Body of pancreas (tissue), 4 donors: ENCODE results near the gene ACOT6. TPM values are rescaled to one million over a fixed set of nuclear protein-coding genes. Genes with fewer than 3 reads are reported as not detected.
"Not testable (repeated sequence)": the region's sequence is repeated elsewhere in the genome, so short reads cannot be mapped to it uniquely, and the experiment has no call there.

Source experiments
- ATAC-seq: fragments of 150-250 bp; one replicate; pipeline ENCODE4 v1.9.1; 2016
- DNase-seq, 4 donors: peaks; one replicate each; pipeline ENCODE4 v3.0.0-alpha.2; 2019
- H3K27ac ChIP-seq, 4 donors: fragments of 200-600 bp; sonication (generic); 1 replicate in 3 of 4; 2 replicates in 1 of 4; pipeline versions ENCODE4 v1.5.1 to v1.6.1; 2016 to 2019; ENCODE audit warnings: mild to moderate bottlenecking in 1 of 4, mixed read lengths in 1 of 4, moderate library complexity in 1 of 4
- H3K27me3 ChIP-seq, 2 donors: fragments of 200-600 bp; sonication (generic); one replicate each; pipeline ENCODE4 v1.6.0; 2016; ENCODE audit warnings: mild to moderate bottlenecking in 1 of 2
- H3K36me3 ChIP-seq, 2 donors: fragments of 200-600 bp; sonication (generic); replicated peaks in 1 of 2; 2 replicates each; pipeline ENCODE4 v1.5.1; 2016; ENCODE audit warnings: low read depth in 2 of 2; ENCODE audit not compliant: insufficient read depth in 1 of 2
- H3K4me1 ChIP-seq: fragments of 200-600 bp; sonication (generic); one replicate; pipeline ENCODE4 v1.6.0; 2016
- H3K4me3 ChIP-seq, 2 donors: fragments of 200-600 bp; sonication (generic); 1 replicate in 1 of 2; 2 replicates in 1 of 2; pipeline ENCODE4 v1.5.1; 2016 to 2019
- H3K9me3 ChIP-seq, 3 donors: fragments of 200-600 bp; sonication (generic); 1 replicate in 2 of 3; 2 replicates in 1 of 3; pipeline ENCODE4 v1.5.1; 2016
- POLR2A ChIP-seq, 3 donors: fragments of 450-650 bp; IDR thresholded peaks; one replicate each; pipeline ENCODE4 v1.6.1; 2016; ENCODE audit warnings: antibody characterized with exemption in 3 of 3, mild to moderate bottlenecking in 2 of 3
- WGBS, 2 donors: methylation state at CpG; one replicate each; pipeline ENCODE4 v1.1.5; 2017; 5-methylcytosine and 5-hydroxymethylcytosine counted together
- intact Hi-C: fragments of 100-400 bp; cut with DNase I; formaldehyde crosslinking; loops from one replicate; pipeline ENCODE4 v1.15.1; 2023
- total RNA-seq, 2 donors: library from RNA; depleted of rRNA; stranded (reverse); fragments of >200 nt; gene quantifications; one replicate each; pipeline ENCODE4 v1.1.0, GENCODE V29; 2016
- TF ChIP-seq, protein P1 (sequence below), 7 experiments: fragments of 450-650 bp in 4 of 7; fragments of 200-600 bp in 3 of 7; sonication (generic) in 3 of 7; IDR thresholded peaks; one replicate each; pipeline ENCODE4 v1.5.1; 2016 to 2019; ENCODE audit warnings: antibody characterized with exemption in 7 of 7

ACOT6 gene
- total RNA-seq, 2 donors from 2014 or later = not detected

DNA sequence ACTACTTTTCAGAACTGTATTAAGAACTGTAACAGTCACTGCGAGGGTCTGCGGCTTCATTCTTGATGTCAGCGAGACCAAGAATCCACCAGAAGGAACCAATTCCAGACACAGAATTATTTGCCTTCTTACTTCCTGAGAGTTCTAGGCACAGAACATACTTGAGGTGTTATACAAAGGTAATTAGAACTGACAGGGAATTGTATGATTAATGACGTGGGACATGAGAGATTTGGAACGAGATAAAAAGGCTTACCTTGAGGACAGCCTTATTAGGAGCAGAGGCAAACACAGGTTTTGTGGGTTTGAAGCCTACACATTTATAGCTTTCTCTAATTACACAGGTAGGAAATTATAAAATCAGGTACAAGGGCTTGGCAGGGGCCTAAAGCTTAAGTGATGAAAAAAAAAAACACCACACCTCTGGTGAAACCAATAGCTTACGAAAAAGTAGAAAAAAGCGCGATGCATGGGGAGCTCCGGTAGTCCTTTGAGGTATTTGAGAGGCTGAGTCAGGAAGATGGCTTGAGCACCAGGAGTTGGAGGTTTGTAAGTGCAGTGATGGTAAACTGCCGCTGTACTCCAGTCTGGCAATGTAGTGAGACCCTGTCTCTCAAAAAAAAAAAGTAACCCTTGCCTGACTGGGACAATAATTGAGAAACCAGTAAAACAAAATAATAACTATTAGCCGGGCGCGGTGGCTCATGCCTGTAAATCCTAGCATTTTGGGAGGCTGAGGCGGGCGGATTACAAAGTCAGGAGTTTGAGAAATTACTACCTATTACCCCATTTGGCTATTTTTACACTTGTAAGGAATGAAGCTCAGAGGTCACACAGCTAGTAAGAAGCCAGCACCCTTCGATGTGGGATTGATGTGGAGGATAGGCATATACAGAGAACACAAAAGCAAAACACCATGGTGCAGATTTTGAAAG is 44.1 kb upstream of the ACOT6 start:
- ATAC-seq (no peak), DNase-seq (no peak)
- Histone ChIP-seq H3K27me3 (no peaks in the 10 kb centered on the region), H3K9me3 (no peaks in the 10 kb centered on the region), H3K36me3 (no peaks in the 10 kb centered on the region), H3K4me3 (no peak overlapping the region), H3K27ac (peak overlapping the region; percentile 78 to 93 (median 88)), H3K4me1 (peaks cover 39% of the 10 kb centered on the region)
- TF ChIP-seq, protein P1, sequence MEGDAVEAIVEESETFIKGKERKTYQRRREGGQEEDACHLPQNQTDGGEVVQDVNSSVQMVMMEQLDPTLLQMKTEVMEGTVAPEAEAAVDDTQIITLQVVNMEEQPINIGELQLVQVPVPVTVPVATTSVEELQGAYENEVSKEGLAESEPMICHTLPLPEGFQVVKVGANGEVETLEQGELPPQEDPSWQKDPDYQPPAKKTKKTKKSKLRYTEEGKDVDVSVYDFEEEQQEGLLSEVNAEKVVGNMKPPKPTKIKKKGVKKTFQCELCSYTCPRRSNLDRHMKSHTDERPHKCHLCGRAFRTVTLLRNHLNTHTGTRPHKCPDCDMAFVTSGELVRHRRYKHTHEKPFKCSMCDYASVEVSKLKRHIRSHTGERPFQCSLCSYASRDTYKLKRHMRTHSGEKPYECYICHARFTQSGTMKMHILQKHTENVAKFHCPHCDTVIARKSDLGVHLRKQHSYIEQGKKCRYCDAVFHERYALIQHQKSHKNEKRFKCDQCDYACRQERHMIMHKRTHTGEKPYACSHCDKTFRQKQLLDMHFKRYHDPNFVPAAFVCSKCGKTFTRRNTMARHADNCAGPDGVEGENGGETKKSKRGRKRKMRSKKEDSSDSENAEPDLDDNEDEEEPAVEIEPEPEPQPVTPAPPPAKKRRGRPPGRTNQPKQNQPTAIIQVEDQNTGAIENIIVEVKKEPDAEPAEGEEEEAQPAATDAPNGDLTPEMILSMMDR (IDR thresholded peaks at IDR 0.05) = no peak
- no peak for TF ChIP-seq POLR2A (IDR thresholded peaks at IDR 0.05)
- 57 to 62% methylated on average over 13 to 16 of the region's 16 CpGs for WGBS, 2 donors
- intact Hi-C loops = loop anchor here (10.0 kb wide), 1 partner anchor 53 kb away; no protein-coding TSS in a partner anchor

- 4 to 12% methylated on average over 4 of the region's 4 CpGs for WGBS, 2 donors
- not testable (repeated sequence) for DNase-seq, H3K36me3 ChIP-seq, ATAC-seq, H3K9me3 ChIP-seq, H3K27me3 ChIP-seq
- peak overlapping the region; percentile 78 to 93 (median 88) for H3K27ac ChIP-seq
- intact Hi-C loops = loop anchor here (10.0 kb wide), 1 partner anchor 54 kb away; no protein-coding TSS in a partner anchor
- peaks cover 39% of the 10 kb centered on the region for H3K4me1 ChIP-seq
- H3K4me3 ChIP-seq = peak overlapping the region in 1 of 2 donors; percentile 67
These were observed 43.5 kb upstream of the ACOT6 start for GRCh38 chr14:73568886-73569184.

DNA sequence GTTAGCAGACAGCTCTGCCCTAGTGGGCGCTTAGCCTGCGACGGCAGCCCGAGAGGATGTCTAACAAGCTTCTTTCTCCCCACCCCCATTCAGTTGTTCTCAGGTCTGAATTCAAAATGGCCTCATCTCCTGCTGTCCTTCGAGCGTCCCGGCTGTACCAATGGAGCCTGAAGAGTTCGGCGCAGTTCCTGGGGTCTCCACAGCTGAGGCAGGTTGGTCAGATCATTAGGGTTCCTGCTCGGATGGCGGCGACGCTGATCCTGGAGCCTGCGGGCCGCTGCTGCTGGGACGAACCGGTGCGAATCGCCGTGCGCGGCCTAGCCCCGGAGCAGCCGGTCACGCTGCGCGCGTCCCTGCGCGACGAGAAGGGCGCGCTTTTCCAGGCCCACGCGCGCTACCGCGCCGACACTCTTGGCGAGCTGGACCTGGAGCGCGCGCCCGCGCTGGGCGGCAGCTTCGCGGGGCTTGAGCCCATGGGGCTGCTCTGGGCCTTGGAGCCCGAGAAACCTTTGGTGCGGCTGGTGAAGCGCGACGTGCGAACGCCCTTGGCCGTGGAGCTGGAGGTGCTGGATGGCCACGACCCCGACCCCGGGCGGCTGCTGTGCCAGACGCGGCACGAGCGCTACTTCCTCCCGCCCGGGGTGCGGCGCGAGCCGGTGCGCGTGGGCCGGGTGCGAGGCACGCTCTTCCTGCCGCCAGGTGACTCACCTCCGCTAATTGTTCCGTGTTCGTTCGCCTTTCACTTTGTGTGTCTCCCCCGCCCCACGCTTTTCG is 42.9 kb upstream of the ACOT6 start, which contains the start of gene ACOT2:
ACOT2 (plus strand) TSS at position 29 of the 774 bp plus-strand sequence; CDS start at position 57, 28 bp downstream.
- DNase-seq (peak; percentile 71 to 84 (median 80)), ATAC-seq (peak; percentile 81)
- not testable (repeated sequence) for H3K27me3 ChIP-seq, H3K9me3 ChIP-seq, H3K36me3 ChIP-seq
- Histone ChIP-seq H3K27ac (peak within 1 kb of the TSS; percentile 78 to 93 (median 88)), H3K4me1 (peaks cover 39% of the 10 kb centered on the region), H3K4me3 (peak within 1 kb of the TSS; percentile 8 to 67)
- 0 to 1% methylated on average over 11 to 26 of the region's 83 CpGs for WGBS, 2 donors
- intact Hi-C loops = loop anchor here (10.0 kb wide), 1 partner anchor 55 kb away; no protein-coding TSS in a partner anchor
- peak; percentile 46 to 86 (median 64) for TF ChIP-seq POLR2A (IDR thresholded peaks at IDR 0.05)
- TF ChIP-seq, protein P1 (IDR thresholded peaks at IDR 0.05) = peak in 3 of 7 experiments; percentile 24 to 33 (median 25)

DNA sequence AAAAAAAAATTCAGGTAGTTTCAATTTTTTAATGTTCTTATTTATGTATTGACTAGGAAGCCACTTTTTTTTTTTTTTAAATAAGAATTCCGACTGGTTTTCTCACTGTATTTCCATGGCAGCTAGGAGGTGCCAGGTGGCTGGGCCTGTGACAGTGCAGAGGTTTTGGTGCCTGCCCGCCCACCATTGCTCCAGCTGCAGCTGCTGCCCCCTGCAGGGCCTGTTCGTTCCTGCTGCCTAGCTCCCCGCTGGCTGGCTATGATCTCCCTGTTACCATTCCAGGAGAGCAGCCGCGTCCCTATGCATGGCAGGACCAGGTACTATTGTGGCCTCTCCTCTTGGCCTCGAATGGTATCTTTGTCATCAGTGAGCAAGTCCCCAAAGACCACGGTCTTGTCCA is 41.4 kb upstream of the ACOT6 start:
- H3K9me3 ChIP-seq, intact Hi-C loops, H3K36me3 ChIP-seq, H3K27me3 ChIP-seq, H3K4me3 ChIP-seq, H3K27ac ChIP-seq: not testable (repeated sequence)
- ATAC-seq = peak; percentile 80
- TF ChIP-seq, protein P1 (IDR thresholded peaks at IDR 0.05) = peak; percentile 27 to 70 (median 49)
- H3K4me1 ChIP-seq = peaks cover 39% of the 10 kb centered on the region
- whole genome bisulfite sequencing, 2 donors = 6 to 24% methylated on average over 2 to 5 of the region's 8 CpGs
- DNase-seq = peak; percentile 52 to 79 (median 72)

- H3K27ac ChIP-seq, H3K36me3 ChIP-seq, intact Hi-C loops, H3K27me3 ChIP-seq, DNase-seq, H3K9me3 ChIP-seq, ATAC-seq, H3K4me3 ChIP-seq: not testable (repeated sequence)
- 49 to 63% methylated on average over 5 of the region's 5 CpGs for WGBS, 2 donors
- peaks cover 20% of the 10 kb centered on the region for H3K4me1 ChIP-seq
These were observed 39.3 kb upstream of the ACOT6 start for GRCh38 chr14:73573034-73573433.

DNA sequence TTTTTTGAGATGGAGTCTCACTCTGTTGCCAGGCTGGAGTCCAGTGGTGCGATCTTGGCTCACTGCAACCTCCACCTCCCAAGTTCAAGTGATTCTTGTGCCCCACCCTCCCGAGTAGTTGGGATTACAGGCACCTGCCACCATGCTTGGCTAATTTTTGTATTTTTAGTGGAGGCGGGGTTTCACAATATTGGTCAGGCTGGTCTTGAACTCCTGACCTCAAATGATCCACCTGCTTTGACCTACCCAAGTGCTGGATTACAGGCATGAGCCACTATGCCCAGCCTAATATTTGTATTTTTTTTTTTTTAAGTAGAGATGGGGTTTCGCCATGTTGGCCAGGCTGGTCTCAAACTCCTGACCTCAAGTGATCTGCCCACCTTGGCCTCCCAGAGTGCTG is 38.6 kb upstream of the ACOT6 start:
- H3K27me3 ChIP-seq, H3K9me3 ChIP-seq, intact Hi-C loops, H3K27ac ChIP-seq, H3K4me3 ChIP-seq, DNase-seq, H3K36me3 ChIP-seq, ATAC-seq: not testable (repeated sequence)
- peaks cover 13% of the 10 kb centered on the region for H3K4me1 ChIP-seq
- 90 to 100% methylated on average over 3 to 4 of the region's 4 CpGs for WGBS, 2 donors

DNA sequence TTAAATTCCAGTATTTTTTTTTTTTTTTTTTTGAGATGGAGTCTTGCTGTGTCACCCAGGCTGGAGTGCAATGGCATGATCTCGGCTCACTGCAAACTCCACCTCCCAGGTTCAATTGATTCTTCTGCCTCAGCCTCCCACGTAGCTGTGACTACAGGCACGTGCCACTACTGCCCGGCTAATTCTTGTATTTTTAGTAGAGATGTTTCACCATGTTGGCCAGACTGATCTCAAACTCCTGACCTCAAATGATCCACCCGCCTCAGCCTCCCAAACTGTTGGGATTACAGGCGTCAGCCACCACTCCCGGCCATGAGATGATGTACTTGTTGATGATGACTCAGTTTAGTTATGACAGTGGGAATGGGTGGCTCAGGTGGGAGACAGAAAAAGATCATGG is 38.1 kb upstream of the ACOT6 start:
- peaks cover 12% of the 10 kb centered on the region for H3K4me1 ChIP-seq
- intact Hi-C loops, DNase-seq, H3K9me3 ChIP-seq, H3K27ac ChIP-seq, ATAC-seq, H3K4me3 ChIP-seq, H3K27me3 ChIP-seq, H3K36me3 ChIP-seq: not testable (repeated sequence)
- 95 to 100% methylated on average over 1 to 7 of the region's 7 CpGs for WGBS, 2 donors
